NCI-H1417 (cell line): Measurements from ENCODE around the gene WNK3.
A peak's percentile ranks its signal among the peaks of the same experiment; 100 is the strongest.
"Not testable (repeated sequence)": the region's sequence is repeated elsewhere in the genome, so short reads cannot be mapped to it uniquely, and the experiment has no call there.

Experiments used
- DNase-seq, 3 experiments: peaks; one replicate each; lab custom pipeline; 2025; lab: John Stamatoyannopoulos, UW

Gene WNK3

DNA sequence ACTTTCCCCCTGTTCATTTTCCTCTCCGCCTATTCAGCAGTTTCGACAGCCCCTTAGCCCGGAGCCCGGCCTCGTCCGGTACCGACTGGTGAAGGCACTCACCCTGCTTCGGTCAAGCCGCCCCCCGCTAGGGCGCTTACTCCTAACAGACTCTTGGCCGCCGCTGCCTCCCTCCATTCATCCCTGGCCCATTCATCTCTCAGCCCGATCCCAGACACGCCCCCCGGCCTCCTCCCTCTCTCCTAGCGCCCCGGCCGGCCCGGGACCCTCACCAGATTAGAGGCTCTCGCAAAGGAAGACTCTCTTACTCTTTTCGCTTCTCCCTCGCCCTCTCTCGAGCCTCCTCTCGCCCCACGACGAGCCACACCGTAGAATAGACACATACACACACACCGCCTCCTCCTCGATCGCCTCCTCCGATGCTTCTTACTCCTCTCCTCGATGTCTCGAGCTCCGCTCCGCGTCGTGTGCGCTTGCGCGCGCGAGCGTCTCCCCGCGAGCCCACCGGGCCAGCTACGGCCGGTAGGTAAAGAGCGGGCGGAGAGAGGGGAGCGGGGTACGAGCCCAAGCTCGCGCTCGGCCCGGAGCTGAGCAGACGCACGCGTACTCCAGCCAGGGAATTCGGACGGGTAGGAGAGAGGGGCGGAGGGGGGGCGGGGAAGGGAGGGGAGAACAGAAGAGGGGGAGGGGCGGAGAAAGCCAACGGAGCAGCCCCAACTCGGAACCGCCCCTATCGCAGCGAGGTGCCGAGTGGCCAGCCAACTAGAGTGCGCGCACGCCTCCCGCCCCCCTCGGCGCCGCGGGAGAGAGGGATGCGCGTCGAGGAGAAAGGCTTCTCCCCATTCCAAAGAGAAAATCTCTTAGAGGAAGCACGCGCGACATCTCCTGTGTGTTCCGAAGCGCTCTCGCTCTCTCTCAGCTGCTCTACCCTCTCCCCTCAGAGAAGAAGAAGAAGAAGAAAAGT is at the start of gene WNK3:
WNK3 (minus strand) TSS at position 633 of the 964 bp plus-strand sequence.
- peak; percentile 73 to 94 (median 91) for DNase-seq

DNA sequence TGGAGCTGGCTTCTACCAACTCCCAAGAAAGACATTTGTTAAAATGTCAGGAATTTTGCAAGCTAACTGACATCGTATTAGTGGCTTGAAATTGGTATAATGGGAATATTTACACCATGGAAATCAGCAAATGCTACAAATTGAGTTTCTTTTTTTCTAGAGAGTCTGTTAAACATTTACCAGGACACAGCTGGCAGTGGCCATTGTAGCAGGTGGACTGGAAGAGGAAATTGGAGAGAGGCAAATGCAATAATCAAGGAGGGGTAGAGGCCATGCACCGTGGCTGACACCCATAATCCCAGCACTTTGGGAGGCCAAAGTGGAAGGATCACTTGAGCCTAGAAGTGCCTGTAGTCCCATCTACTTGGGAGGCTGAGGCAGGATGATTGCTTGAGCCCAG is 49.4 kb upstream of the WNK3 start:
- no peak for DNase-seq

DNA sequence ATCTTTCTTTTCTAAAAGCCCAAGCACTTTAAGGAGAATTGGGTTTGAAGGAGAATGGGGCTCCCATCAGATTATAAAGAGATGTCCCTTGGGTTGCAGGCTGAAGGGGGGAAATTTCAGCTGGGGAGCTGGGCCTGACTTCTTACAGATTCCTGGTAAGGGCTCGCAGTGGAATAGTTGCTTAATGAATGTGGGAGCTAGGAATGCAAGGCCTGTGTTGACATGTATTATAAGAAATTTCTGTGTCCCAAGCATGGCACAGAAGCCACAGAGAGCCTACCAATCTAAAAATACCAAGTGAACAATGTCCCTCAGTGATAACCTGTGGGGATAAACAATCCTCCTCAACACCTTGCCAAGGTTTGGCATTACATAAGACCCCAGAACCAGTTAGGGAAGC is 39.3 kb upstream of the WNK3 start:
- DNase-seq, result no peak

DNA sequence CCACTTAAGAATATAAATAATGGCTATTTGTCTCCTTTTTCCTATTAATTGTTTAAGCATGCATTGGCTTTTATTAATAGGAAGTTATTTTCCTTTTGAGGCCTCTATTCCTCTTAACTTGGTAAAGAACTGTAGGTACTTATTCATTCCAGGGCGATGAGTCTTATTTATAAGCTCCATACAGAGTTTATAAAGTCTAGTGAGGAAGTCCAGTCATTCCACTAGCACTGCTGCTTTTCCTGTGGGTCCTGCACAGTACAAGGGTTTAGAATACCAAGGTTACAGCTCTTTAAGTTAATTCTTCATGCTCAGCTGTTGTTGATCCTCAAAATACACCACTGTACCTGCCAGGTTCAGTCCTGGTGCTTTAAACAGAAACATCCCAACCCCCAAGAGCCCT is 28.5 kb upstream of the WNK3 start:
- DNase-seq, result no peak

DNA sequence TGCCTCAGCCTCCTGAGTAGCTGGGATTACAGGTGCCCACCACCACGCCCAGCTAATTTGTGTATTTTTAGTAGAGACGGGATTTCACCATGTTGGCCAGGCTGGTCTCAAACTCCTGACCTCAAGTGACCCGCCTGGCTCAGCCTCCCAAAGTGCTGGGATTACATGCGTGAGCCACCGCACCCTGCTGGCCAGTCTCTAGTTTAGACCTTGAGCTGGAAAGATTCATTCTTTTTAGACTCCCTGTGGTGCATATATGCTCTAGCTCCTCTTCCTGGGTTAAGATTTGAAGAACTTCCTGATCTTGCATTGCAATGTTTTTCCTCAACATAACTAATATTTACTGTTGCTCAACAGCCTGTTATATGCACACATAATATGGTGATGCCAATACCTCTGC is 26.8 kb upstream of the WNK3 start:
- not testable (repeated sequence) for DNase-seq

- no peak for DNase-seq
Measured at GRCh38 chrX:54359408-54359807, 1.6 kb upstream of the WNK3 start.

GRCh38 chrX:54358424-54359211 is 772 bp upstream of the WNK3 start:
- DNase-seq, result peak; percentile 61 to 95 (median 89)

GRCh38 chrX:54352677-54353076 is 5.2 kb downstream of the WNK3 start:
- DNase-seq, result no peak

GRCh38 chrX:54337383-54337782 is 20.5 kb downstream of the WNK3 start:
- not testable (repeated sequence) for DNase-seq

DNA sequence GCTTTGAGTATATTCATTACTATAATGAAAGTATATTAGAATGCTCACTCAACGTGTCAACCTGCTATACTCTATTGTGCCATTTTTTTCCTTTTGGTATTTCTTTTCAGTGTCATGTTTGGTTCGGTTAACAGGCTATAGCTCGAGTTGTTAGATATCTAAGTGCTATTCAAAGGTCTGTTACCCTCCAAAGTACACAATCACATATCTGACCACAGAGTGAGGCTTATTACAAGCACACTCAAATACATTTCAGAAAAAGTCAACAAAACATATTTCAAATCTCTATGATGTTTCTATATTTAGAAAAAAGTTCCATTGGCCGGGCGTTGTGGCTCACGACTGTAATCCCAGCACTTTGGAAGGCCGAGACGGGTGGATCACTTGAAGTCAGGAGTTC is 32.8 kb downstream of the WNK3 start:
- no peak for DNase-seq

DNA sequence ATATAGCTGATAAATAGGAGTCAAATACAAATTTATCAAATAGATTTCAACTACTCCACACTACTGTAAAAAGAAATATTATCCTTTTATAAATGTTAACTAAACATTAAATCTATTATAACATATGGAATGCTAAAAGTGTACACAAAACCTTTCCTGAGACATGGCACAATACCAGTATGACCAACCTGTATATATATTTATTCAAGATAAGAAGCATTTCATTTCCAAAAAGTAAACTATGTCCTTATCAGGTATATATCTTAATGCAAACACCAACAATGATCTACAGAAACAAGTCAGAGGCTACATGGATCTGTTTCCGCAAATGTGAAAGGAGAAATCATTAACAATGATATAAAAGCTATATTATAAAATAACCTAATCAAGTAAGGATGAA is 37.8 kb downstream of the WNK3 start:
- no peak for DNase-seq

GRCh38 chrX:54306379-54306778 is 51.5 kb downstream of the WNK3 start:
- no peak for DNase-seq

DNA sequence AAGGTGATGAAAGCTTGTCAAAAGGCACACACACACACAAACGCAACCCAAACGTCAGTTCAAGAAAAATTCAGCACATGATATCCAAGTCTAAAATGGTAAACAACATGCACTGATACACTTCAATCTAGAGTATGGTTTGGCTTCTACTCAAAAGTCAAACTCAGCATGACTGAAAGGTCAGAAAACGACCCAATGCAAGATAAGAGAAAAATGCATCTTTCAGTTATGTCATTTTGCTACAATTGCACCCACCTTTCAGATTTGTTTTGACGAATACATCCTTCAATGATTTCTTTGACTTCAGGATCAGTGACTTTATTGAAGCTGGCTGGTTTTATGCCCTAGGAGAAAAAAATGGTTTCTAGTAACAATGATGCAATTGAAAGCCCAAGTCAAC is 56.3 kb downstream of the WNK3 start:
- DNase-seq, result no peak

DNA sequence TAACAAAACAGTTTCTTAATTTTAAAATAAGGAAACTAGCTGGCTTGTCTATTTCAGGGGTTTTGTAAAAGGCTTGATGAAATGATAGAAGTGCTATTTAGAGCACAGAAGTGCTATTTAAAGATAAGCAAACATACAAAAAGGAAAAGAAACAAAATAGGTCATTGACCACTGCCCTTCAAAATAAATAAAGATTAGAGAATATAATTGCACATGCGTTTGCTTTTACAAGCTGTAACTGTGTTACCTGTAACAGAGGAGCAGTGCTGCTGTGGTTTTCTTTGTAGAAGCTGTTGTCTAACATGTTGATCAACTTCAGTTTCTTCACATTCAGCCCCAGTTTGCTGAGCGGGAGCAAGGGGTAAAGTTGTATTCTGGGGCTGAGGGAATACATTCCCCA is 63.5 kb downstream of the WNK3 start:
- no peak for DNase-seq

DNA sequence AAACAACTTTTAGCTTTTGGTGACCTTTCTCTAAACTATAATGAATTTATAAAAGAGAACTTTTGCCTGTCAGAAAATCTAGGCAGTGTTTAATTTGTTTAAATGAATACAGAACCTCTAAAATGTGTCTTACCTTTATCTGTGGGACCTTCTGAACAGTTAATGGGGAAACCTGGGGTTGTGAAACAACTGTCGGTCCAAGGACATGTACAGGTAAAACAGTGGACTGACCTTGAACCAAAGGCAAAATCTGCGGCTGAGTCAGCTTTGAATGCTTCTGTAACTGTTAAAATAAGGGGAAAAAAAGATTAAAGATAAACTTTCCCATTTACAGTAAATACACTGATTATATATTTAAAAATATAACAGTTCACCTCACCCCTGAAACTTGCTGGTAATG is 65.1 kb downstream of the WNK3 start:
- no peak for DNase-seq

DNA sequence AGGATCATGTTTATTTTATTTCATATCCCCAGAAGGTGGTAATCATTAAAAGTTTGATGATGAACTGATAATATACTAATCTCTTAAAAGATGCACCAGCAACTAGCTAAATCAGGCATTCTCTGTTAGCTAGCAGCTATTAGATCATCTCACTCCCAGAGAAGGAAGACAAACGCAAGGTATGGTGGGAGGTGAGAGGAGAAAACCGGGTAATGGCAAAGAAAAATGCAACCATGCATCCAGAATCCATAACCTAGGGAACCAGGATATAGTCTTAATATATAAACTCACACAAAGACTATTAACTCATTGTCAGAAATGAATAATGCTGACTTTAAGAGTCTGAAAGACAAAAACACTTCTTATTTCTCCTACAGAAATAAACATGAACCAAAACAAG is 66.1 kb downstream of the WNK3 start:
- DNase-seq, result no peak

DNA sequence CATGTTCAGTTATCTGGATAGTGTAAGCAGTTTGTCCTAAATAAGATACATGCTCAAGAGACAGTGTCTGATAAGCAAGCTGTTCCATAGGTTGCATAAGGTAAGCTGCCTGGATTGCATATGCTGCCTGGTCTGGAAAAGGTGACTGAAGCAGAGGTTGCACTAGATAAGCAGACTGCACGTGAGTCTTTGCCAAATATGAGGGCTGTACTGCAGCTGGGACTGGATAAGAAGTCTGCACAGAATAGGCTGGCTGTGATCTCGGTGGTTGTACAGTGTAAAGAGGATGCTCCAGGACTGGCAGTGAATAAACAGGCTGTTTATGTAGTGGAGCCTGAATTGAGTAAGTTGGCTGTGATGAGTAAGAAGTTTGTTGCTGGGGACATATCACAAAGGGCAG is 68.9 kb downstream of the WNK3 start:
- no peak for DNase-seq

DNA sequence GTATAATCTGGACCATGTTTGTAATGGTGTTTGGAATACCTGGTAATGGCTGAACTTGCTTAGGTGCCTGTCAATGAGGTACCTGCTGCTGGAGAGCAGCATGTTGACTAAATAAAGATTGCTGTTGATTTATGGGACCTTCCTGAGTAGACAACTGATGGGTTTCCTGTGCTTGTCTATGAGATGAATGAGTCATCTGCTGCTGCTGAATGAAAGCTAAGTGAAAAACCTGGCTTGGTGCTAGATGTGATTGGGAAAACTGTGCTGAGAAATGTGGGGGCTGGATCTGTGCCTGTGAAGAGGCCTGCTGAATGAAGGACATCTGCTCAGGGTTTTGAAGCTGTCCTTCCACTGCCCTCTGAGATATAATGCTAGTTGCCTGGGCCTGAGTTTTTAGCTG is 69.6 kb downstream of the WNK3 start:
- DNase-seq, result peak in 2 of 3 experiments; percentile 4 to 18

DNA sequence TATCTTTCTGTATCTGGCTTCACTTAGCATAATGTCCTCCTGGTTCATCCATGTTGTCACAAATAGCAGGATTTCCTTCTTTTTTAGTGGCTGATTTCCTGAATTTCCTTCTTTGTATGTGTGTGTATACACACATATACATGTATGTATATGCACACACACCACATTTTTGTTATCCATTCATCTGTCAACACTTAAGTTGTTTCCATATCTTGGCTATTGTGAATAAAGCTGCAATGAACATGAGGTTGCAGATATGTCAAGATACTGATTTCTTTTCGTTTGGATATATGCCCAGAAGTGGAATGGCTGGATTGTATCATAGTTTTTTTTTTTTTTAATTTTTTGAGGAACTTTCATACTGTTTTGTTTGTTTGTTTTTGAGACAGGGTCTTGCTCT is 76.2 kb downstream of the WNK3 start:
- DNase-seq, result no peak

DNA sequence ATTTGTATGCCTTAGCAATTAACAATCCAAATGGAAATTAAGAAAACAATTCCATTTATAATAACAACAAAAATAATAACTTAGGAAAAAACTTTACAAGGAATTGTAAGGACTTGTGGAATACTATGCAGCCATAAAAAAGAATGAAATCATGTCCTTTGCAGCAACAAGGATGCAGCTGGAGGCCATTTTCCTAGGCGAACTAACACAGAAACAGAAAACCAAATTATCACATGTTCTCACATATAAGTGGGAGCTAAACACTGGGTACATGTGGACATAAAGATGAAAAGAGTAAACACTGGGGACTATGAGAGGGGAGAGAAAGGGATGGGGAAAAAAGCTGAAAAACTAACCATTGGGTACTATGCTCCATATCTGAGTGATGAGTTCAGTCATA is 77.4 kb downstream of the WNK3 start:
- no peak for DNase-seq

GRCh38 chrX:54271664-54272063 is 86.2 kb downstream of the WNK3 start:
- no peak for DNase-seq

DNA sequence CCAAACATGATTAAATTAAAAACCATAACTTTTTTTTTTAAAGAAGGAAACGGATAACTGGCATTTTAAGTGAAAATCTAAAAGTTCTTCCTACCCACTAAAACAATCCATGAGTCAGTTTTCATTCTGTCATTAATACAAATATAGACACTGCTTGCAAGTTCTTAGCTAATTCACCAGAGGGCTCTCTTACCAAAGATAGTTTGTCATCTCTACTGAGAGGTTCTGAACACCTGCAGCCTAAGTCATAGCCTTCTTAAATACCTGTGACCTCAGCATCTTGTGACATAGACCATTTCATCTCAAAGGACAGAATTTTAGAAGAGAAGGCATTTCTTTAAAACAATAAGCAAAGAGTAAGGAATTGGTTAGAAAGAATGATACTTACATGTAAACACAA is 109.5 kb downstream of the WNK3 start:
- DNase-seq, result peak in 1 of 3 experiments; percentile 51

DNA sequence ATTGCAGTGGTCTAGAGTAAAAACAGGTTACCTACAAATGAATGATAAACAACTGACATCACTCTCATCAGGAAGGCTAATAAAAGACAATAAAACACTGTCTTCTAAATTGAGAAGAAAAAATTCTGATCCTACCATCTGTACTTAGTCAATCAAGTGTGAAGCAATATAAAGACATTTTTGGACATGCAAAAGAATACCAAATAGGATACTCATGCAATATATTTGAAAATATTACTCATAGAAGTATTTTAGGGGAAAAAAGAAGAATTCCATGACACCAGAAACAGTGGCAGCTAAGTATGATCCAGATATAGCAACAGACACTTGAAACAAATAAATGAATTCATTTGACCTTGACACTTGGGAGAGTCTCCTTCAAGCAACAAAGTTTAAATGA is 111.0 kb downstream of the WNK3 start:
- DNase-seq, result no peak
